GM12874 (cell line): Measurements from ENCODE around the gene TIMD4.

Experiments used
- CTCF ChIP-seq: IDR thresholded peaks from 2 replicates; pipeline ENCODE4 v1.5.1; 2011; ENCODE audit warnings: low read depth, mild to moderate bottlenecking, control low read depth, low read length, moderate library complexity; ENCODE audit not compliant: insufficient read depth

The TIMD4 gene

GRCh38 chr5:156971848-156972525 lies 9.0 kb upstream of the TIMD4 start:
- TF ChIP-seq CTCF: no peak

- no peak for TF ChIP-seq CTCF
Observed at GRCh38 chr5:156971415-156971814, 8.4 kb upstream of the TIMD4 start.

GRCh38 chr5:156956321-156956720 lies 6.7 kb downstream of the TIMD4 start:
- no peak for TF ChIP-seq CTCF

GRCh38 chr5:156951359-156951758 lies 11.7 kb downstream of the TIMD4 start:
- no peak for TF ChIP-seq CTCF

GRCh38 chr5:156950716-156951115 lies 12.3 kb downstream of the TIMD4 start:
- no peak for TF ChIP-seq CTCF

- TF ChIP-seq CTCF: no peak
Observed at GRCh38 chr5:156949424-156949823, 13.6 kb downstream of the TIMD4 start.

- no peak for TF ChIP-seq CTCF
Observed at GRCh38 chr5:156947925-156948324, 15.1 kb downstream of the TIMD4 start.

GRCh38 chr5:156942064-156942463 lies 21.0 kb downstream of the TIMD4 start:
- no peak for TF ChIP-seq CTCF
